SU-DHL-6 (cell line): ENCODE results near the gene ACAD11.
A peak's percentile ranks its signal among the peaks of the same experiment; 100 is the strongest.

ENCODE experiments used
- CTCF ChIP-seq: fragments of 200-600 bp; sonication (generic); IDR thresholded peaks from one replicate; pipeline ENCODE4 v1.5.1; 2017; ENCODE audit warnings: antibody characterized with exemption, mild to moderate bottlenecking, low read length, moderate library complexity; ENCODE audit not compliant: insufficient read depth, poor library complexity, severe bottlenecking
- EZH2phosphoT487 ChIP-seq: fragments of 200-600 bp; sonication (generic), shearing (Covaris generic); conservative IDR thresholded peaks from 2 replicates; pipeline ENCODE4 v1.6.1; 2018; ENCODE audit warnings: mild to moderate bottlenecking, antibody characterized with exemption, low read length, moderate library complexity, mixed read lengths

GRCh38 chr3:132535575-132536441 is 123.8 kb downstream of the ACAD11 start:
- TF ChIP-seq CTCF (peak; percentile 59), EZH2phosphoT487 (no peak)
